ENCODE results near the gene ALX3.
"Not testable (repeated sequence)": the region's sequence is repeated elsewhere in the genome, so short reads cannot be mapped to it uniquely, and the experiment has no call there.

The ALX3 gene

DNA sequence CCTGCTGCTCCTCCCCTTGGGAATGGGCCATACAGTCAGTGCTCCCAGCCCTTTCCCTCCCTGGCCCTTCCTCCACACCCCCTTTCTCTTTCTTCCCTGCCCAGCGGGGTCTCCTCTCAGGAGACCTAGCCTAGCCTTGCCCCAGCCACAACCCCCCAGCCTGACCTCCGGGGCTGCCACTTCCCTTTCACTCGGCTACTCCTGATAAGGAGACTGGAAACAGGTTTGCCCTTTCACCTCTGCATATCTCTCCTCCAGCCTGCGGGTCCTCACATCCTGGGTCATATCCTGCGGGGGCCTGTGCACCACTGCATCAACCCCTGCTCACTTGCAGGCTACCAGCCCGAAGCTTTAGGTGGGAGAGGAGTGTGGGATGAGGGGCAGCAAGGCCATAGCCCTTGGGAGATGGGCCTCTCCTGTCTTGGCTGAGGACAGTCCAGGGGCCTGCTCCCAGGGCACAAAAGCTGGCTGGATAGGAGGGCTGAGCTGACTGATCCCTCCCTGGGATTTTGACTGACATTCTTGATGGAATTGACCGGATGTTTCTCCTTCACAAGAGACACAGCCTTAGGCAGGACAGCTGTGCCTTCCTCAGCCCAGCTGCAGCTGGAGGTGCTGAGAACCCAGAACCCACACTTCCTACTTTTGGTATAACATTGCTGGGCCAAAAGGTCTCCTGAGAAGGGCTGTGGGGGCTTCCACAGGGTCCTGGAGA lies 19.2 kb upstream of the ALX3 start:
- no peak for DNase-seq (ENCODE audit: low spot score)

DNA sequence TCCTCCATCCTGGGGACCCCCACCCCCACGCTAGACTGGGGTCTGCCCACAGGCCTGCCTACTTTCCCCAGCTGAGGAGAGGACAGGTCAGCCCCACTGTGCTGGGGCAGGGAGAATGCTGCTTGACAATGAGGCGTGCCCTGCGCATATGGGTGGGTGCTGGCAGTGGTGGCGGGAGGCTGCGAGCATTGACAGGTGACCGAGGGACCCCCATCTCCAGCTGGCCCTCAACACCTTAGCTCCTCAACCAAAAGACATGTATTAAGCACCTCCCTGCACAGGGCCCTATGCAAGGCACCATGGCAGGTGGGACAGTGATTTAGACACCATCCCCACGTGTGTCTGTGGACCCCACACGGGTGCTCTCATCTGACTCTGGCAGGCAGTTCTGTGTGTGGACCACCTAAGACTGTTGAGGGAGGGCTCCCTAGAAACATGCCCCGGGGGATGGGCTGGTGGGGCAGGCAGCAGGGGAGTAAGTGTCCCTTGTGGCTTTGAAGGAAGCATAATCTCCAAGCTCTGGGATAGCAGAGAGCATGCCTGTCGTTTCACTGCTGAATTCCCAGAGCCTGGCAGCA lies 18.4 kb upstream of the ALX3 start:
- DNase-seq (ENCODE audit: low spot score) = no peak

DNA sequence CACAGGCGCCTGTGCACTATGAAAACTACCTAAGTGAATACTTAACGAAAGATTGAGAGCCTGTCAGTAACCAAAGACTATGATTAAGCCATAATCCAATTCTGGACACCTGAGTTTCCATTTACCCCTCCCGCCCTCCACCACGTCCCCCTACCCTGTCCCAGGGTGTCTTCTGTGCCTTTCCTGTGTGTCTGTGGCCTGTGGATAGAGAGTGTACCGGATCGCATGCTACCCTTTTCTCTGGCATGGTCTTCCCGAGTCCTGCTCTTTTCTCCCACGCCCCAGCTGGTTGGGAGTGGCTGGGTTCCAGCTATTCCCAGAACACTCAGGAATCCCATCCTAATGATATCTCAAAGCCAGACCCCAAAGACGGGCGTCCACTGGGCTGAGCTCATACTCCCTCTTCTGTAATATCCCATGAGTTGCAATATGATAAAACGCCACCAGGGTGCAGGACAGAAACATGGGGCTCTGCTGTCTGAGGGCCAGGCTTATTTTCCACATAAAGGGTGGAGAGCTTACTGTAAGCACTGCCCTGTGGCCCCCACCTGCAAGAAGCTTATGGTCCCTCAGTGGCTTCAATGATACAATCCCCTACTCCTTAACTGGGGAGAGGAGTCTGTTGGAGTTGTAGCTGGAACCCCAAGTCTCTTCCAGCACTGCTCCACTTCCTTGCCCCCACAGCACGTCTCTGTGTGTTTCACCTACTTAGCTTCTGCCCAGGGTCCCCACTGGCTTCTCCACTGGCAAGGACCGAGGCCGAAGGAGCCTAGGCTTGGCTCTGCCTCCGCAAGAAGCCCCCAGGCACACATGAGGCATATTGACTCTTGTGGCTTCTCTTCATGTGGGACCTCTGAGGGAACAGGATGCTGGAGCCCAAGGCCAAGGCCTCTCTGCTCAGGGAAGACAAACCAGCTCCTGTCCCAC lies 17.6 kb upstream of the ALX3 start:
- peak; percentile 41 for DNase-seq (ENCODE audit: low spot score)

DNA sequence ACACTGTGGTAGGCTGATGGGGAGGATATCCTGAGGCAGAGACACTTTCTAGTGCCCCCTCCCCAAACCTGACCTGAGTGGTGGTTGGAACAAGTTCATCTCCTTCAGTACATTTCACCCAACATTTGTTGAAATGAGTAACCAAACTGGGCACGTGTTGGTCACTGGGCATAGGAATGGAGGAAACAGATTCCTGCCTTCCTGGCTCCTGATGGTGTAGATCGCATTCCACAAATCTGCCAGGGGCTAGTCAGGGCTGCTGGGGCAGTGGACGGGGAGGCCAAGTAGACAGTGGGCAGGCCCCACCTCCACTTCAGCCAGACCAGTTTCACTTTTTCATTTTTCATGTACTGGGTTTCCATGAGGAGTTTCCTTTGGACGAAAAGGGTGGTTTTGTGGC lies 16.5 kb upstream of the ALX3 start:
- DNase-seq (ENCODE audit: low spot score) = no peak

DNA sequence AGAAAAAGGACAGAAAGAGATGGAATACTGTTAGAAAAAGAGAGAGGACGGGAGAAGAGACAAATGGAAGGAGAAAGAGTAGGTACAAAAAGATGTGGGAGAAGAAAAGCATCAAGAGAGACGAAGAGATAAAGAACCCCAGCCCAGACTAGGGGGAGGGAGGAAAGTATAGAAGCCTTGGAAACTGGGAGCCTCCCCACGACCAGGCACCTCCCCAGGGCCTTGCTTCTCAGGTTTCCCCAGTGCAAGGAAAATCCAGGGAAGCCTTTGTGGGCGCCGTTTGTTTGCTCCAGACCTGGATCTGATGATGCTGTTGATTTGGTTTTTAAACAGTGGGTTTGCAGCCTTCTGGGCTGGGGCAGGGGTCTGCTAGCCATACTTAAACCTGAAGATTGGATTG lies 15.2 kb upstream of the ALX3 start:
- no peak for DNase-seq (ENCODE audit: low spot score)

DNA sequence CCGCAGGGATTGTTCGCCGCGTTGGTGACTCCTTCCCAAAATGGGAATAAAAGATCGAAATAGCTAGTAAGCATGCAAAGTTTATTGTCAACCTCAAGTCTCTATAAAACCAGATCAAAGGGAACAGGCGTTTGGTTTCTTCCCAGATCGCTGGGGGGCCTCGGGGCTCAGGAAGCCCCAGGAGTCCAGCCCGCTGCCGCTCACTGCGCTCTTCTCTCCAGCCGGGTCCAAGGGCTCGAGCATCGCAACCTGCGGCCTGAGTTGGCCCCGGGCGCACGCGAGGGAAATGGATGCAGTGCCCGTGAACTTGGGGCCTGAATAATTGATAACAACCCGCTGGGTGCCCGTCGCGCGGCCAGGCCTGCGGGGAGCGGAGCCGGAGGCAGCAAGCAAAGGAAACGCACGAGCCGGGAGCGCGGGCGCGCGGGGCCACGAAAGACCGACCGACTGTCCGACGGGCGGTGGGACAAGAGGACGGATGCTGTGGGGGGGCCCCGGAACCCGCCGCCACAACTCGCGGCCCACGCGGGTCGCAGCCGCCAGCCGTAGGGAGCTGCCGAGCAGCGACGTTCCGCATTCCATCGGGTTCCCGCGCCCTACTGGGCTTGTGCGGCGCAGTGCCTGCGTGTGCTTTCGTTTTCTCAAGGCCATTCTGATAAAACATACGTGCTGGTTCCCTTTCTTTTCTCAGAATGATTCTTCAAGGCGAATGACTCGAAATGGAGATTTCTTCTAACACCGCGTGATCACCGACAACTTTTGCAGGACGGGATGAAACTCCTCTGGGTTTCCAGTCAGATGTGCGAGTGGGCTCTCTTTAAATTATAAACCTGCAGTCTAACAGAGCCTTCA lies 14.0 kb upstream of the ALX3 start:
- DNase-seq (ENCODE audit: low spot score) = peak; percentile 40

DNA sequence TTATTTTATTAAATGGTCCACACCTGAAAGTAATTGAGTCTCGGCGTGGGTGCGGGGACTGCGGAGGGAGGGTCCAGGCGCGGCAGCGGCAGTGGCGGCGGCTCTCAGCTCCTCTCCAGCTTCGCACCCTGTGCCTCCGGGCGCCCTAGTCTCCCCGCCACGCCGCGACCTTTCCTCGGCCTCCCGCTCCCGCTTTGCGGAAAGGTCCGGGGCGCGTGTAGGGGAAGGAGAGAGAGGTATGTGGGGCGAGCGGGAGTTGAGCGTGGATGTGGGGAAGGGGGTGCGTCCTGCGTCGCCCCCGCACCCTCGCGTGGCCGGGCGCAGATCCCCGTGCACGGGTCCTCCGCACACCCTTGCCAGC lies 13.4 kb upstream of the ALX3 start:
- no peak for DNase-seq (ENCODE audit: low spot score)

DNA sequence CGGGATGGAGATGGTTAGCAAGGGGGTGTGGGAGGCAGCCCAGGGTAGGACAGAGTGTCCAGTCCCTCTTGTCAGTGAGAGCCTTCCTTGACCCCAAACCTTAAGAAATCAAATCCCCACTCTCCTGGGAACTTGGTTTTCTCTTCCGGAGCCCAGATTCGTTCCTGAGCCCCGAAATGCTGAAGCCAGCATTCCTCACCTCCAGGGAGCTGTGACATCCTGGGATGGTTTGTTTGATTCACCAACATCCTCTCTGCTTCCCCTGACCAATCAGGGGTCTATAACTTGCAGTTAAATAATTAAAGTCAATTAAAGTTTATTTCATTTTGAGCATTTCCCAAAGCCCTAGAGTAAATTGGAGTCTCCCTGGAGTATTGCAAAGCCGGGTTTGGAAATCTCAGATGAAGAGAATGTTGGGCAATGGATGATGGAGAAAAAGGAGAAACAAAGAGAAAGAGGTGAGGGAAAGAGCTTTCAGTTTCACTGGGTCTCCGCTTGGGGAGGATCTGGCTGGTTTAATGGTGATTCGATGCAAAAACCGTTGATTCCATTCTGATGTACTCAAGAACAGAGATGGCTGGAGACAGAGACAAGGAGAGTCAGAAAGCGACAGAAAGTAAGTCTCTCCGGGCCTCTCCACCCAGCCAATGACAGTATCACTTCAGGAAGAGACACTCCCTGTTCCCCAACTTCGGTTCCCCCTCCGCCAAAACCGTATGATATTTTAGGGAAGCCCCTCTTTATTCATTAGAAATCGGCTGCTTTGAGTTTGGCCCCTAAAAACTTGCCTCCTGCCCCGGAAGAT lies 12.8 kb upstream of the ALX3 start:
- DNase-seq (ENCODE audit: low spot score) = no peak

DNA sequence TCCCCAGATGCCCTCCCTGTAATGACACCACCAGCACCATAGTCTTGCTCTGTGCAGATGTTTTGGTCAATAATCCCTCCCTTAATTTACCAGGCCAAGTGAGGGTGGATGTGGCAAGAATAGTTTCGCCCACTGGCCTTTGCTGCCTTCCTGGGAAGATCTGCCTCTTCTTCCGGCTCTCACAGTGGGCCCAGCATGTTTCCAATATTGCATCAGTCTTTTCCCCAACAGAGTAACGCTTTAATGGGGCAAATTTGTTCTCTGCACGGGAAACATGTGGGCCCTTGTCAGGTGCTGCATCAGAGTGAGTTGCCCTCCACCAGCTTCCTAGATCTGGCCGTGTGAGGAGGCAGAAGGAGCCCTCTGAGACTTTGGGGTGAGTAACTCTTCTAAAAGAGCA lies 12.0 kb upstream of the ALX3 start:
- no peak for DNase-seq (ENCODE audit: low spot score)

DNA sequence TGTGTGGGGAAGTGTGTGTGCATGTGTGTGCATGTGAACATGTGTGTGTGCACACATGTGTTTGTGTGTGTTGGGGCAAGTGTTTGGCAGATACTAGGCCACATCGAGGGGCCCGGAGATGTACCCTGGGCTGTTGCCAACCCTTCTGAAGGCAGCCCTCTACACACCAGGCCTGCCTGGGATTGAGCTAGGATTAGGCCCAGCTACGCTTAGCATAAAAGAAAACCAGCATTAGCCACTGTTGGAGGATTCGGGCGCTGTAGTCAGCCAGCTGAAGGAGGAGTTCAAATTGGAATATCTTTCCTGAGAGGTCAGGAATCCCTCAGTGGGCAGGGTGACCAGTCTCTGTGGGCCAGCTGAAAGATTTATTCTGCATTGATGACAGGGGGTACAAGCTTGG lies 10.6 kb upstream of the ALX3 start:
- DNase-seq (ENCODE audit: low spot score) = no peak

DNA sequence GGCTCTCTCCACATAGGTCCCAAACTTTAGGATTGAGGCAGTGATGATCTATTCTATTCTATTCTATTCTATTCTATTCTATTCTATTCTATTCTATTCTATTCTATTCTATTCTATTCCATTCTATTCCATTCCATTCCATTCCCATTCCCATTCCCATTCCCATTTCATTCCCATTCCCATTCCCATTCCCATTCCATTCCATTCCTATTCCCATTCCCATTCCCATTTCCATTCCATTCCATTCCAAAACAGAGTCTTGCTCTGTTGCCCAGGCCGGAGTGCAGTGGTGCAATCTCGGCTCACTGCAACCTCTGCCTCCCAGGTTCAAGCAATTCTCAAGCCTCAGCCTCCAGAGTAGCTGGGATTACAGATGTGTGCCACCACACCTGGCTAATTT lies 9.5 kb upstream of the ALX3 start:
- not testable (repeated sequence) for DNase-seq (ENCODE audit: low spot score)

DNA sequence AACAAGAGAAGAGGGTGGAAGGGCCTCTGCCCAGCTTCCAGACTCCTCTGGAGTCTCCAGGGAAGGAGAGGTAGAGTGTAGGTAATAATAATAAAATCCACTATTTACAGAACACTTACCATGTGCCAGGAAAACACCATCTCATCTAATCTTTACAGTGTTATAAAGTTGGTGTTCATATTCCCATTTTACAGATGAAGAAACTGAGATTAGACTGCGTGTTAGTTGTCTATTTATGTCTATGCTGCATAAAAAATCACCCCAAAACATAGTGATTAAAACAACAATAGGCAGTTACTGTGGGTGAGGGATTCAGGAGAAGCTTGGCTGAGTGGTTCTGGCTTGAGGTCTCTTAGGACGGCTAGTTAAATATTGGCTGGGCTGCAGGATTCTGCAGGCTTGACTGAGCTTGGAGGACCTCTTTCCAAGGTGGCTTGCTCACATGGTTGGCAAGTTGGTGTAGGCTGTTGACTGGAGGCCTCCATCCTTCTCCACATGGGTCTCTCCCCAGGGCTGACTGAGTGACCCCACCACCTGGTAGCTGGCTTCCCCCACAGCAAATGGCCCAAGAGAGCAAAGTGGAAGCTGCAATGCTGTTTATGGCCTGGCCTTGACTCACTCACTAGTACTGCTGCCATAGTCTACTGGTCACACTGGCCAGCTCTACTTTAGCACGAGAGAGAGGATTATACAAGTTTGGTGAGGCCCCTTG lies 6.5 kb upstream of the ALX3 start:
- no peak for DNase-seq (ENCODE audit: low spot score)

DNA sequence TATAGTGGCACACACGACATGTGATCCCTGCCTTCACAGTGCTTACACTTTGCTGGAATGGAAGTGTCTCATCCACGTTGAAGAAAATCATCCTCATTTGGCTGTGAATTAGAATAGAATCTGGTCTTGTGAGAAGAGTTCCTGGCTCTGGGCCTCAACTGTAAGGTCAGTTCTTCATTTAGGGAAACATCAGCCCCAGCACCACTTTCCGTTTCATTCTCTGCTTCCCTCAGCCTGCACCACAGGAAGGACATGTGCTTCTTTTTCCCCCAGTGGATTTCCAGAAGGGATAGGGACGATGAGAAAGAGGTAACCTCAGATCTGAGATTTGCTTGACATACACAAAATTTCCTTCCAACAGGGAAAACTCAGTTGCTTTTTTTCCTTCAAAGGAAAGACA lies 3.7 kb upstream of the ALX3 start:
- no peak for DNase-seq (ENCODE audit: low spot score)

DNA sequence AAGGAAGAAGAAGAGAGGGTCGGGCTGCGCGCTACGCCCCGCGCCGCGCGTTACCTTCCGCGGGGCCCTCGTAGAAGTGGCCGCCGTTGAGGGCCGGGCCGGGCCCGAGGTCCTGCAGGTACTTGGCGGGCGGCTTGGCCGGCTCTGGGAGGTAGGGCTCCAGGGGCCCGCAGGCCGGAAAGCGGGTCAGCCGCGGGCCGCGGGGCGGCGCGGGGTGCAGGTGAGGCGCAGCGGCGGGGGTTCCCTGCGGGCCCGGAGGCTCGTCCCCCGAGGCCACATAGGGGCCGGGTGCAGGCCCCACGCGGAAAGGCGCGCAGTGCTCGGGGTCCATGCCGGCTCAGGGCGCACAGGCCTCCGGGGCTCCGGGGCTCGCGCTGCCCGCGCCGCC lies 196 bp downstream of the ALX3 start:
- DNase-seq (ENCODE audit: low spot score) = no peak

DNA sequence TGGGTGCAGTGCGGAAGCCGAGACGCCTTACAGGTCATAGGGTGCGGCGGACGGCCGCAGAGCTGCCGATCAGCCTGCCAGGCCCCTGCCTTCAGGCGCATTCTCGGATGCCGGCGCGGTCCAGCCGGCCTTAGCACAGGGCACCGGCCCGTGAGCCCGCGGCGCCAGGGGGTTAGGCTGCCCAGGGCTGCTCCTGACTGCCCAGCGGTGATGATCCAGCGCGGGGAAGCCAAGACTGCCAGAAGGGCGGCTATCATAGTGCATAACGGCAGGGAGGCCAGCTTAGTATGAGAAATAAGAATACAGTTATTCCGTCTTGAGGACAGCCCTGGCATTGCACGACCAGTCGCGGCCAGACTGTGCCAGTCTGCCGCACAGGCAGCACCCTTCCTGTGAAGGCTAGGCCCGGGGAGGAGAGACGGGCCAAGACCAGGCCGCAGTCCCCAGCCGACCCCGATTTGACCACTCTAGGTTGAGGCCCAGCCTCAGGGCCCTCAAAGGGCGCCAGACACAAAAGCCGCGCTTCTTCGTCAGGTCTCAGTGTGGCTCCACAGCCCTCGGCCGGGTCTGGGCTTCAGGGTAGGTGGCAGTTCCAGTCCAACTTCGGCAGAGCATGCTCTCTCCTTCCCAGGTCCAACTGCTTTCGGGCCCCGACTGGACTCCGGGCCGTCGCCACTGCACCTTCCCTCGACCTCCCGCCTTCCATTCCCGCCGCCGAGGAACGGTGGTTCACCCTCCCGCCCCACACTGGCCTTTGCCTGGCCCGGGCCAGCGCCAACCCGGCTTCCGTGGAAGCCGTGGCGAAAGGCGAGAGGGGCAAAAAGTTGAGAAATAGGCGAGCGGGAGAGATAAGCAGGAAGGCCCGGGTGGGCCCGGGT lies 829 bp downstream of the ALX3 start:
- no peak for DNase-seq (ENCODE audit: low spot score)

DNA sequence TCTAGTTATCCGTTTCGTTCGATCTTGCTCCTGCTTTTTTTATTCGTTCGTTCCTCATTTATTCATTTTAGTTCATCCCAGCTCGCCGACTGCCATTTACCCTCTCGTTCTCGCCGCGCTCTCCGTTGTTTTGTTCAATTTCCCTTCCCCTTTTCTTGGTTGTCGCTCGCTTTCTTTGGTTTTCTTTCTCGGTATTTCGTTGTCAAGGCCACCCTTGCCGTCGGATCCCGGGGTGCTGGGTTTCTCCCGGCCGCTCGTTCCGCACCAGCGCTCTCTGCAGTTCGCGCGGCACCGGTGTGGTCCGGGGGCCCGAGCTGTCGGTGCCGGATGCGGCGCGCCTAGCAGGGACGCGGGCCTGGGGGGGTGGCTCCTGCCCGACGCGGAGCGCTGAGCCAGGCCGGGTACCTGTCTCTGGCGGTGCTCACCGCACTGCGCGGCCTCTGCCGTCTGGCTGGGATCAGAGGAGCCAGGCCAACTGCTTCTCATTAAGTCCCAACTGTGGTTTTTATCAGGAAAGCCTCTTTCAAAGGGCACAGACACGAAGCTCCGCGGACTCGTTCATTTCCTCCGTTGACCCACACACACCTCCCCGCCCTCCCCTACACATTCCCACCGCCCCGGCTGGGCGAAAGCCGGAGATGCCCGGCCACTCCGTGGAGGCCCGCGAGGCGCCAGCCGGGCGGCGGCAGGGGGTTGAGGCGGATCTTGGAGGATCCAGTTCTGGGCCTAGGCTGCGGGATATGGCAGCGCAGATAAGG lies 1.6 kb downstream of the ALX3 start:
- DNase-seq (ENCODE audit: low spot score) = no peak

DNA sequence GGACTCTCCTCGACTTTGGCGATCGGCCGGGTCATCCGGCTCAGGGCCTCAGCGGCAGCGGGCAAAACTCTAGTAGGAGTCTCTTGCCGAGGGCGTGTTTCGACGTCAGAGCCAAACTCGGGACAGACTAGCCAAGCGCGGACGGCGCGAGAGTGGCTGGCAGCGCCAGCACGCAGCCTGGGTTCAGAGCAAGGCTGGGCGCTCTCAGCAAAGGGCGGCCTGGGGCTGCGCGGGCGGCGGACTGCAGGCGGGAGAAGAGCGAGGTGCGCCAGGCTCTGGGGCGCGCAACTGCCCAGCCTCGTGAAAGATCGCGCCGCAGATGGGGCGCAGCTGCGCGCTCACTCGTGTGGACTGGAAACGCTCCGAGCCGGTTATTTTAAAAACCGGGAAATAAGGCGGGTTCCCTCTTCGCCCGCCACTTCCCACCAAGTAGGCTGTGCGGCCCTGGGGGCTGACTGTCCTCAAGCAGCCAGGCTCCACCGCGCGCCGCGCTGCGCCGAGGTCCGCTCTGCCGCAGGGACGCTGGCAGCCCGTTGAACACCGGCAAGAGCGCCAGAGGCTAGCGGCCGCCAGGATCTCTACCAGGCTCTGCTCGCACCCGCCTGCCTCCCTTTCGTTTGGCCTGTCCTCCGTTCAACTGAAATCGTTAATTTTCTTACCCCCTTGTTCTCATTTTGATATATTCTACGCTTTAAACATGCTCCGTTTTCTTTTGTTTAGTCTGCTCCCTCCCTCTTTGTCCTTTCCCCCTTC lies 2.4 kb downstream of the ALX3 start:
- no peak for DNase-seq (ENCODE audit: low spot score)

DNA sequence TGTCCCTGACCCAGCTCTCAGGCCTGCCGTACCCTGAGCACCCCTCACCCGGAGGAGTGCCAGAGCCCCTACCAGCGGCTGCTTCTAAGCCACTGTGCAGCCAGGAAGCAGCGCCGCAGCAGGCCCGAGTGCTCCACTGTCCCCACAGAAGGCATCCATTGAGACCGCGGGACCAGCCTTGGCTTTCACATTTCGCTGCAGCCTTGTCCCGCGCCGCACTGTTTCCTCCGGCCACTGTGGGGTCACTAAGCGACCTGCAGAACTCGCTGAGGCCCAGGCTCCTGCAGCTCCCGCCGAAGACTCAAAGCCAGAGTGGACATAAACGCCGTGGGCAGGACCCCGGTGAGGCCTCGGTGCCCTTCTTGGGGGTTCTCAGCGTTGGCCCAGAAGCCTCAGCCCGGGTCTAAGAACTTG lies 3.0 kb downstream of the ALX3 start:
- DNase-seq (ENCODE audit: low spot score) = no peak

All from LoVo (cell line).